SU-DHL-6 (cell line): ENCODE data around the gene MT1H.

Experiments
- H2AFZ ChIP-seq: fragments of 200-600 bp; sonication (generic); 2 replicates; pipeline ENCODE4 v1.6.1; 2014; ENCODE audit warnings: low read depth, mild to moderate bottlenecking, moderate library complexity, mixed read lengths, antibody characterized with exemption, low read length; ENCODE audit not compliant: severe bottlenecking
- H3F3A ChIP-seq: fragments of 200-600 bp; shearing (Covaris generic); 2 replicates; pipeline ENCODE4 v1.6.0; 2016; ENCODE audit warnings: antibody characterized with exemption, mild to moderate bottlenecking; ENCODE audit not compliant: insufficient read depth
- H3K27ac ChIP-seq: fragments of 200-600 bp; sonication (generic); 2 replicates; pipeline ENCODE4 v1.5.1; 2016; ENCODE audit warnings: low read depth, mild to moderate bottlenecking, low read length, moderate library complexity, mixed read lengths
- H3K27me3 ChIP-seq: fragments of 200-600 bp; sonication (generic), shearing (Covaris generic); 2 replicates; pipeline ENCODE4 v1.6.0; 2014; ENCODE audit warnings: mild to moderate bottlenecking, low read length
- H3K36me3 ChIP-seq: fragments of 200-600 bp; sonication (generic); 2 replicates; pipeline ENCODE4 v1.6.1; 2014; ENCODE audit warnings: mild to moderate bottlenecking, low read length, mixed read lengths
- H3K4me2 ChIP-seq: fragments of 300-600, 200-600 bp; shearing (Covaris generic), sonication (generic); 2 replicates; pipeline ENCODE4 v1.6.0; 2014; ENCODE audit warnings: low read length, low read depth, mild to moderate bottlenecking; ENCODE audit not compliant: poor library complexity, severe bottlenecking
- H3K4me3 ChIP-seq: fragments of 200-600 bp; sonication (generic); 2 replicates; pipeline ENCODE4 v1.5.1; 2014; ENCODE audit warnings: antibody characterized with exemption, low read length, mild to moderate bottlenecking, mixed read lengths; ENCODE audit not compliant: insufficient read depth, poor library complexity, severe bottlenecking
- H3K79me2 ChIP-seq: fragments of 200-600 bp; sonication (generic); 2 replicates; pipeline ENCODE4 v1.6.1; 2014; ENCODE audit warnings: mild to moderate bottlenecking, low read length, moderate library complexity; ENCODE audit not compliant: insufficient read depth
- H3K9ac ChIP-seq: fragments of 200-600 bp; sonication (generic); 2 replicates; pipeline ENCODE4 v1.7.0; 2014; ENCODE audit warnings: mild to moderate bottlenecking, low read length
- H3K9me2 ChIP-seq: fragments of 200-600 bp; sonication (generic); replicated peaks from 2 replicates; pipeline ENCODE4 v1.6.1; 2014; ENCODE audit warnings: low read length; ENCODE audit not compliant: insufficient read depth
- H3K9me3 ChIP-seq: fragments of 200-600 bp; sonication (generic); 2 replicates; pipeline ENCODE4 v1.6.1; 2014; ENCODE audit warnings: low read length, mixed read lengths; ENCODE audit not compliant: insufficient read depth
- H4K20me1 ChIP-seq: fragments of 200-600 bp; sonication (generic); 2 replicates; pipeline ENCODE4 v1.6.1; 2014; ENCODE audit warnings: low read depth, mild to moderate bottlenecking, antibody characterized with exemption, low read length, moderate library complexity, mixed read lengths
- EZH2phosphoT487 ChIP-seq: fragments of 200-600 bp; sonication (generic), shearing (Covaris generic); conservative IDR thresholded peaks from 2 replicates; pipeline ENCODE4 v1.6.1; 2018; ENCODE audit warnings: mild to moderate bottlenecking, antibody characterized with exemption, low read length, moderate library complexity, mixed read lengths
- TF ChIP-seq, protein P1 (sequence below): fragments of 200-600 bp; sonication (generic); IDR thresholded peaks from one replicate; pipeline ENCODE4 v1.5.1; 2017; ENCODE audit warnings: antibody characterized with exemption, mild to moderate bottlenecking, low read length, moderate library complexity; ENCODE audit not compliant: insufficient read depth, poor library complexity, severe bottlenecking

The MT1H gene

DNA sequence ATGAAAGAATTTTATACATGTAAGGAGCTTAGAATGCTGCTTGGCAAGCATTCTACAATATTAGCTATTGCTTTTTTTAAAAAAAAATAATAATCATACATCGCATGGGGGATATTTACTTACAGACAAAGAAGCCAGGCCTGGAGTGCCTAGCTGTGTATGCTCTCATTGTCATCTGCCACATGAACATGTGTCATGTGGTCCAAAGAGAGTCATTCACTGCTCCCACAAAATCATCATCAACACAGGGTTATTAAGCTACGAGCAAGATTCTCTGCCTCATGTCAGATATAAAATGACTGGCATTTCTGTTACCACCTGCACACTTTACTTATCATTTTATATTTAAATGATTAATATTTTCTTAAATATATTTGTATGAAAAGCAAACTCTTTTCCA lies 46.0 kb upstream of the MT1H start:
- no peaks in the 10 kb centered on the region; the same call in 1 of the 2 replicates for H3K27me3 ChIP-seq
- H3K9me2 ChIP-seq, result no peaks in the 10 kb centered on the region
- H3K79me2 ChIP-seq, result no peaks in the 10 kb centered on the region
- H3K4me2 ChIP-seq, result no peak overlapping the region
- H3K36me3 ChIP-seq, result no peaks in the 10 kb centered on the region
- H3K27ac ChIP-seq, result no peak overlapping the region
- no peak overlapping the region for H3K4me3 ChIP-seq
- no peaks in the 10 kb centered on the region for H3F3A ChIP-seq
- no peak for TF ChIP-seq EZH2phosphoT487
- TF ChIP-seq, protein P1, sequence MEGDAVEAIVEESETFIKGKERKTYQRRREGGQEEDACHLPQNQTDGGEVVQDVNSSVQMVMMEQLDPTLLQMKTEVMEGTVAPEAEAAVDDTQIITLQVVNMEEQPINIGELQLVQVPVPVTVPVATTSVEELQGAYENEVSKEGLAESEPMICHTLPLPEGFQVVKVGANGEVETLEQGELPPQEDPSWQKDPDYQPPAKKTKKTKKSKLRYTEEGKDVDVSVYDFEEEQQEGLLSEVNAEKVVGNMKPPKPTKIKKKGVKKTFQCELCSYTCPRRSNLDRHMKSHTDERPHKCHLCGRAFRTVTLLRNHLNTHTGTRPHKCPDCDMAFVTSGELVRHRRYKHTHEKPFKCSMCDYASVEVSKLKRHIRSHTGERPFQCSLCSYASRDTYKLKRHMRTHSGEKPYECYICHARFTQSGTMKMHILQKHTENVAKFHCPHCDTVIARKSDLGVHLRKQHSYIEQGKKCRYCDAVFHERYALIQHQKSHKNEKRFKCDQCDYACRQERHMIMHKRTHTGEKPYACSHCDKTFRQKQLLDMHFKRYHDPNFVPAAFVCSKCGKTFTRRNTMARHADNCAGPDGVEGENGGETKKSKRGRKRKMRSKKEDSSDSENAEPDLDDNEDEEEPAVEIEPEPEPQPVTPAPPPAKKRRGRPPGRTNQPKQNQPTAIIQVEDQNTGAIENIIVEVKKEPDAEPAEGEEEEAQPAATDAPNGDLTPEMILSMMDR, result no peak
- H3K9me3 ChIP-seq, result no peaks in the 10 kb centered on the region
- no peak overlapping the region for H2AFZ ChIP-seq
- H3K9ac ChIP-seq, result no peak overlapping the region
- no peaks in the 10 kb centered on the region for H4K20me1 ChIP-seq

DNA sequence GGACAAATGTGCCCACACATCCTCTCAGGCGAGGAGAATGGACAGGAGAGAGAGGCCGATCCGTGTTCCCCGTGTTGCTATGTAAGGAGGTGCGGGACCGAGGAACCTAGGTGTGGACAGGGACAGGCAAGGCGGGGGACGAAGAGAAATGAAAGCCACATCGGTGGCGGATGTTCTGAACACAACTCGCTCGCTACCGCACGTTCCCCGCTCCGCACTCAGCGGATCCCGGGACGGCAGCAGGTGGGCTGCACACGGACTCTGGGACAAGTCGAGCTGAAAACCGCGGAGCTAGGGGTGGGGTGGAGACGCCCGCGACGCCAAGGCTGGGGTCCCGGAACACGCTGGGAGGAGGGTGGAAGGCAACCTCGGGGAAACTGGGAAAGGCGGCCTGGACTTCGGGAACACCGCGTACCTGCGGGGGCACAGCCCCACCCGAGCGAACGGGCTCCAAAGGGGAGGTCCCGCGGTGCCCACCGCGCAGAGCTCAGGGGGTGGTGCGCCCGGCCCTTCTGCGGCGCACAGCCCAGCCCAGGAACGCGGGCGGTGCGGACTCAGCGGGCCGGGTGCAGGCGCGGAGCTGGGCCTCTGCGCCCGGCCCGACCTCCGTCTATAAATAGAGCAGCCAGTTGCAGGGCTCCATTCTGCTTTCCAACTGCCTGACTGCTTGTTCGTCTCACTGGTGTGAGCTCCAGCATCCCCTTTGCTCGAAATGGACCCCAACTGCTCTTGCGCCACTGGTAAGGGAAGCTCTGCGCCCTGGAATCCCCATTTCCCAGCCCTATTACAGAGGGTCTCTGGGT lies 44.3 kb upstream of the MT1H start, which contains the start of gene MT1E:
MT1E (plus strand) TSS at position 642 of the 803 bp plus-strand sequence; CDS start at position 713, 71 bp downstream.
- Histone ChIP-seq H3K79me2 (no peaks in the 10 kb centered on the region), H3K27ac (no peak within 1 kb of the TSS), H3K4me3 (no peak within 1 kb of the TSS), H3F3A (no peaks in the 10 kb centered on the region), H2AFZ (no peak within 1 kb of the TSS), H3K27me3 (no peaks in the 10 kb centered on the region), H3K9me2 (no peaks in the 10 kb centered on the region), H3K9me3 (no peaks in the 10 kb centered on the region), H3K9ac (no peak within 1 kb of the TSS), H4K20me1 (no peaks in the 10 kb centered on the region), H3K4me2 (no peak within 1 kb of the TSS), H3K36me3 (no peaks in the 10 kb centered on the region)
- TF ChIP-seq, protein P1, result no peak
- TF ChIP-seq EZH2phosphoT487, result no peak

DNA sequence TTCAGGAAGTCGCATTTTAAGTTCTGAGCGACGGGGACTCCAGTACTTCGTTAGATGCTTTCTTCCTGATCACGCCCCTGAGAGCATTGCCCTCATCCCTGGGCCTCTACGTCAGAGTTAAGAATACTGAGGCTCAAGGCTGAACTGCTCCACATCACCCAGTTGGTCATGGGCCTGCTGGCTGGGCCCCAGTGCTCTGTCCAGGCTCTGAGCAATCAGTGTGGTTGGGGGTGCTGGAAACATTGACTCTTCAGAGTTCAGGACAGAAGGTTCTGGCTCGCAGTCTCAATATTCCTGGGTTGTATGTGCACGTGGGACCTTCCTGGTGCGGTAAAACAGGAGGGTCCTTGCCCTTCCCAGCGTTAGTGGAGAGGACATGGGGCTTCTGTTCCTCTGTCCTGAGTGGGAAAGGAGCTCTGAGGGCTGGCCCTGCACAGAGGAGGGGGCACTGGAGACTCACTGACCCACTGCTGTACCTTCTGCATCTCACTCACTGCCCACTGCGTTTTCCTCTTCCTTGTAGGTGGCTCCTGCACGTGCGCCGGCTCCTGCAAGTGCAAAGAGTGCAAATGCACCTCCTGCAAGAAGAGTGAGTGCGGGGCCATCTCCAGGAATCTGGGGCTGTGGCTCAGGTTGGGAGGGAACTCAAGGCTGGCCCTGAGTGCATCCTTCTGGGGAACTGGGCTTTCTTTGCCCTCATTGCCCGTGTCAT lies 43.5 kb upstream of the MT1H start:
- Histone ChIP-seq H3K9me3 (no peaks in the 10 kb centered on the region), H3K4me3 (no peak overlapping the region), H3K9ac (no peak overlapping the region), H3K27ac (no peak overlapping the region), H3K4me2 (no peak overlapping the region), H4K20me1 (no peaks in the 10 kb centered on the region), H3K79me2 (no peaks in the 10 kb centered on the region), H3K9me2 (no peaks in the 10 kb centered on the region), H2AFZ (no peak overlapping the region), H3F3A (no peaks in the 10 kb centered on the region), H3K36me3 (no peaks in the 10 kb centered on the region), H3K27me3 (no peaks in the 10 kb centered on the region)
- TF ChIP-seq EZH2phosphoT487, result no peak
- TF ChIP-seq, protein P1, result no peak
